ENCODE data around the gene CDYL2.

Gene CDYL2

DNA sequence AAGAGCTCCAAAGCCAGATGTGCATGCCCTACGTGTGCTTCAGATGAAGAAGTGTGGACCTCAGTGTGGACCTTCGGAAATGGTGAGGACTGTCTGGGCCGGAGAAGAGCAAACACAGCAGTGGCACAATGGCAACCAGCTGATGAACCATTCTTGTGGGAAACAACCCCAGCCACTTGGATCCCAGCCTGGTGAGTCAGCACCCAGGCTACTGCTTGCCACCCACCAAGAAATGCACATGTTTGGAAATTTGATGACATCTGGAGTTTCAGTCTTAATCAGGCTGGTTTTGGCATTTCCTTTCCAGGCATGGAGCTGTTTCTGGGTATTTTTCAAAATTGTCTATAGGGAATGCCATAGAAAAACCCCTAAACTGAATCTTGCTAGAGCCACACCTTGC lies 220.9 kb downstream of the CDYL2 start:
- no peak for ATAC-seq
- TF ChIP-seq SNAI2 (CRISPR knock-in tag; IDR thresholded peaks at IDR 0.05) (no peak), ESRRG (CRISPR knock-in tag; IDR thresholded peaks at IDR 0.05) (no peak), OSR1 (CRISPR knock-in tag; IDR thresholded peaks at IDR 0.05) (no peak), TCF4 (CRISPR knock-in tag; IDR thresholded peaks at IDR 0.05; ENCODE audit: borderline replicate concordance) (no peak), TOX (CRISPR knock-in tag; IDR thresholded peaks at IDR 0.05; ENCODE audit: borderline replicate concordance) (no peak), CSDC2 (CRISPR knock-in tag; IDR thresholded peaks at IDR 0.05) (no peak), ZFP3 (CRISPR knock-in tag; IDR thresholded peaks at IDR 0.05) (no peak), ISL1 (CRISPR knock-in tag; IDR thresholded peaks at IDR 0.05) (no peak), ZNF8 (CRISPR knock-in tag; IDR thresholded peaks at IDR 0.05) (no peak), ZC3H10 (CRISPR knock-in tag; IDR thresholded peaks at IDR 0.05) (no peak), GLIS3 (CRISPR knock-in tag; IDR thresholded peaks at IDR 0.05) (no peak), ZNF70 (CRISPR knock-in tag; IDR thresholded peaks at IDR 0.05) (no peak), PPARA (CRISPR knock-in tag; IDR thresholded peaks at IDR 0.05; ENCODE audit: borderline replicate concordance) (no peak), BACH2 (CRISPR knock-in tag; IDR thresholded peaks at IDR 0.05; ENCODE audit: borderline replicate concordance) (no peak), ZNF565 (CRISPR knock-in tag; conservative IDR thresholded peaks at IDR 0.05; ENCODE audit: low read depth) (no peak), RARB (CRISPR knock-in tag; IDR thresholded peaks at IDR 0.05) (no peak)
- TF ChIP-seq, protein P1, sequence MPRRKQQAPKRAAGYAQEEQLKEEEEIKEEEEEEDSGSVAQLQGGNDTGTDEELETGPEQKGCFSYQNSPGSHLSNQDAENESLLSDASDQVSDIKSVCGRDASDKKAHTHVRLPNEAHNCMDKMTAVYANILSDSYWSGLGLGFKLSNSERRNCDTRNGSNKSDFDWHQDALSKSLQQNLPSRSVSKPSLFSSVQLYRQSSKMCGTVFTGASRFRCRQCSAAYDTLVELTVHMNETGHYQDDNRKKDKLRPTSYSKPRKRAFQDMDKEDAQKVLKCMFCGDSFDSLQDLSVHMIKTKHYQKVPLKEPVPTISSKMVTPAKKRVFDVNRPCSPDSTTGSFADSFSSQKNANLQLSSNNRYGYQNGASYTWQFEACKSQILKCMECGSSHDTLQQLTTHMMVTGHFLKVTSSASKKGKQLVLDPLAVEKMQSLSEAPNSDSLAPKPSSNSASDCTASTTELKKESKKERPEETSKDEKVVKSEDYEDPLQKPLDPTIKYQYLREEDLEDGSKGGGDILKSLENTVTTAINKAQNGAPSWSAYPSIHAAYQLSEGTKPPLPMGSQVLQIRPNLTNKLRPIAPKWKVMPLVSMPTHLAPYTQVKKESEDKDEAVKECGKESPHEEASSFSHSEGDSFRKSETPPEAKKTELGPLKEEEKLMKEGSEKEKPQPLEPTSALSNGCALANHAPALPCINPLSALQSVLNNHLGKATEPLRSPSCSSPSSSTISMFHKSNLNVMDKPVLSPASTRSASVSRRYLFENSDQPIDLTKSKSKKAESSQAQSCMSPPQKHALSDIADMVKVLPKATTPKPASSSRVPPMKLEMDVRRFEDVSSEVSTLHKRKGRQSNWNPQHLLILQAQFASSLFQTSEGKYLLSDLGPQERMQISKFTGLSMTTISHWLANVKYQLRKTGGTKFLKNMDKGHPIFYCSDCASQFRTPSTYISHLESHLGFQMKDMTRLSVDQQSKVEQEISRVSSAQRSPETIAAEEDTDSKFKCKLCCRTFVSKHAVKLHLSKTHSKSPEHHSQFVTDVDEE (CRISPR knock-in tag; IDR thresholded peaks at IDR 0.05): no peak
- TF ChIP-seq, protein P2, sequence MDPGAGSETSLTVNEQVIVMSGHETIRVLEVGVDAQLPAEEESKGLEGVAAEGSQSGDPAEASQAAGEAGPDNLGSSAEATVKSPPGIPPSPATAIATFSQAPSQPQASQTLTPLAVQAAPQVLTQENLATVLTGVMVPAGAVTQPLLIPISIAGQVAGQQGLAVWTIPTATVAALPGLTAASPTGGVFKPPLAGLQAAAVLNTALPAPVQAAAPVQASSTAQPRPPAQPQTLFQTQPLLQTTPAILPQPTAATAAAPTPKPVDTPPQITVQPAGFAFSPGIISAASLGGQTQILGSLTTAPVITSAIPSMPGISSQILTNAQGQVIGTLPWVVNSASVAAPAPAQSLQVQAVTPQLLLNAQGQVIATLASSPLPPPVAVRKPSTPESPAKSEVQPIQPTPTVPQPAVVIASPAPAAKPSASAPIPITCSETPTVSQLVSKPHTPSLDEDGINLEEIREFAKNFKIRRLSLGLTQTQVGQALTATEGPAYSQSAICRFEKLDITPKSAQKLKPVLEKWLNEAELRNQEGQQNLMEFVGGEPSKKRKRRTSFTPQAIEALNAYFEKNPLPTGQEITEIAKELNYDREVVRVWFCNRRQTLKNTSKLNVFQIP (CRISPR knock-in tag; IDR thresholded peaks at IDR 0.05; ENCODE audit: borderline replicate concordance, low read depth): no peak
- TF ChIP-seq, protein P3, sequence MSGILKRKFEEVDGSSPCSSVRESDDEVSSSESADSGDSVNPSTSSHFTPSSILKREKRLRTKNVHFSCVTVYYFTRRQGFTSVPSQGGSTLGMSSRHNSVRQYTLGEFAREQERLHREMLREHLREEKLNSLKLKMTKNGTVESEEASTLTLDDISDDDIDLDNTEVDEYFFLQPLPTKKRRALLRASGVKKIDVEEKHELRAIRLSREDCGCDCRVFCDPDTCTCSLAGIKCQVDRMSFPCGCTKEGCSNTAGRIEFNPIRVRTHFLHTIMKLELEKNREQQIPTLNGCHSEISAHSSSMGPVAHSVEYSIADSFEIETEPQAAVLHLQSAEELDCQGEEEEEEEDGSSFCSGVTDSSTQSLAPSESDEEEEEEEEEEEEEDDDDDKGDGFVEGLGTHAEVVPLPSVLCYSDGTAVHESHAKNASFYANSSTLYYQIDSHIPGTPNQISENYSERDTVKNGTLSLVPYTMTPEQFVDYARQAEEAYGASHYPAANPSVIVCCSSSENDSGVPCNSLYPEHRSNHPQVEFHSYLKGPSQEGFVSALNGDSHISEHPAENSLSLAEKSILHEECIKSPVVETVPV (CRISPR knock-in tag; IDR thresholded peaks at IDR 0.05): no peak
- TF ChIP-seq, protein P4, sequence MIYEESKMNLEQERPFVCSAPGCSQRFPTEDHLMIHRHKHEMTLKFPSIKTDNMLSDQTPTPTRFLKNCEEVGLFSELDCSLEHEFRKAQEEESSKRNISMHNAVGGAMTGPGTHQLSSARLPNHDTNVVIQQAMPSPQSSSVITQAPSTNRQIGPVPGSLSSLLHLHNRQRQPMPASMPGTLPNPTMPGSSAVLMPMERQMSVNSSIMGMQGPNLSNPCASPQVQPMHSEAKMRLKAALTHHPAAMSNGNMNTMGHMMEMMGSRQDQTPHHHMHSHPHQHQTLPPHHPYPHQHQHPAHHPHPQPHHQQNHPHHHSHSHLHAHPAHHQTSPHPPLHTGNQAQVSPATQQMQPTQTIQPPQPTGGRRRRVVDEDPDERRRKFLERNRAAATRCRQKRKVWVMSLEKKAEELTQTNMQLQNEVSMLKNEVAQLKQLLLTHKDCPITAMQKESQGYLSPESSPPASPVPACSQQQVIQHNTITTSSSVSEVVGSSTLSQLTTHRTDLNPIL (CRISPR knock-in tag; IDR thresholded peaks at IDR 0.05; ENCODE audit: low read depth): no peak

DNA sequence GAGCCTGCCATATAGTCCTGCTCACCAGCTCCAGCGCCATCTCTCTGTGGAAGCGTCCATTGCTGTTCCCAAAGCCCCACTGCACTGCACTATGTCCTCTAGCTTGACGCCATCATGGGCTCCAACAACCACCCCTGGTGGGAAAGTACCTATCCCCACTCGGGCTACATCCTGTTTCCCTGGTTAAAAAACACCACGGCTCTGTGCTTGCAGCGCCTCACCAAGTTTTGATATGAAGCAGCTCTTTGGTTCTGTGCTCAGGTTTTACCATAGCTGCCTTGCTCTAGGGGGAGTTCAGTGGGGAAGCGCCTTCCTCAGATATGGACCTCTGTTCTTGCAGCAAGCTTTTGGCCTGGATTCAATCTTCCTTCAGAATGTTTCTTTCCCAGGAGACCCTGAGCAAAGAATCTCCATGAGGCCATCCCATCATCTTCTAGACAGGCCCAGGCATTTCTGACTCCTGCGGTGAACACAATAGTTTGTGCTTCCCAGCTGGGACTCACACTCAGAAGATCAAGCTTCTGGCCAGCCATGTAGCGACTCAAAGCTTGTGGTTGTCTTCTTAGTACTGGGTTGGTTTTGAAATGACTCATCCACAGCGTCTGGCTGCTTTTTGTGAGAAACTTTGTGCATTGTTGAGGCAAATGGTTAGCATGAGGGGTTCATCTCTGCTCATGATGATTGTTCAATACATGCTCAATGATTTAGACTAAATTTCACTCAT lies 224.1 kb downstream of the CDYL2 start:
- no peak for ATAC-seq
- TF ChIP-seq, protein P5, sequence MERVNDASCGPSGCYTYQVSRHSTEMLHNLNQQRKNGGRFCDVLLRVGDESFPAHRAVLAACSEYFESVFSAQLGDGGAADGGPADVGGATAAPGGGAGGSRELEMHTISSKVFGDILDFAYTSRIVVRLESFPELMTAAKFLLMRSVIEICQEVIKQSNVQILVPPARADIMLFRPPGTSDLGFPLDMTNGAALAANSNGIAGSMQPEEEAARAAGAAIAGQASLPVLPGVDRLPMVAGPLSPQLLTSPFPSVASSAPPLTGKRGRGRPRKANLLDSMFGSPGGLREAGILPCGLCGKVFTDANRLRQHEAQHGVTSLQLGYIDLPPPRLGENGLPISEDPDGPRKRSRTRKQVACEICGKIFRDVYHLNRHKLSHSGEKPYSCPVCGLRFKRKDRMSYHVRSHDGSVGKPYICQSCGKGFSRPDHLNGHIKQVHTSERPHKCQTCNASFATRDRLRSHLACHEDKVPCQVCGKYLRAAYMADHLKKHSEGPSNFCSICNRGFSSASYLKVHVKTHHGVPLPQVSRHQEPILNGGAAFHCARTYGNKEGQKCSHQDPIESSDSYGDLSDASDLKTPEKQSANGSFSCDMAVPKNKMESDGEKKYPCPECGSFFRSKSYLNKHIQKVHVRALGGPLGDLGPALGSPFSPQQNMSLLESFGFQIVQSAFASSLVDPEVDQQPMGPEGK (CRISPR knock-in tag; IDR thresholded peaks at IDR 0.05; ENCODE audit: borderline replicate concordance): no peak
- TF ChIP-seq ZC3H10 (CRISPR knock-in tag; IDR thresholded peaks at IDR 0.05): no peak
- TF ChIP-seq BACH2 (CRISPR knock-in tag; IDR thresholded peaks at IDR 0.05; ENCODE audit: borderline replicate concordance): no peak
- TF ChIP-seq, protein P4 (CRISPR knock-in tag; IDR thresholded peaks at IDR 0.05; ENCODE audit: low read depth): no peak
- no peak for TF ChIP-seq GLIS3 (CRISPR knock-in tag; IDR thresholded peaks at IDR 0.05)
- TF ChIP-seq ZNF8 (CRISPR knock-in tag; IDR thresholded peaks at IDR 0.05): no peak
- TF ChIP-seq, protein P3 (CRISPR knock-in tag; IDR thresholded peaks at IDR 0.05): no peak
- no peak for TF ChIP-seq RARB (CRISPR knock-in tag; IDR thresholded peaks at IDR 0.05)
- no peak for TF ChIP-seq ARNTL (CRISPR knock-in tag; IDR thresholded peaks at IDR 0.05; ENCODE audit: borderline replicate concordance, low read depth)
- TF ChIP-seq ESRRG (CRISPR knock-in tag; IDR thresholded peaks at IDR 0.05): no peak
- TF ChIP-seq, protein P2 (CRISPR knock-in tag; IDR thresholded peaks at IDR 0.05; ENCODE audit: borderline replicate concordance, low read depth): no peak
- TF ChIP-seq ZFP30 (CRISPR knock-in tag; IDR thresholded peaks at IDR 0.05): no peak
- TF ChIP-seq CSDC2 (CRISPR knock-in tag; IDR thresholded peaks at IDR 0.05): no peak
- TF ChIP-seq OSR1 (CRISPR knock-in tag; IDR thresholded peaks at IDR 0.05): no peak
- TF ChIP-seq ISL1 (CRISPR knock-in tag; IDR thresholded peaks at IDR 0.05): no peak
- TF ChIP-seq ZFP3 (CRISPR knock-in tag; IDR thresholded peaks at IDR 0.05): no peak
- no peak for TF ChIP-seq SNAI2 (CRISPR knock-in tag; IDR thresholded peaks at IDR 0.05)

Measured in SK-N-SH treated with all-trans-retinoic acid at 6 μM for 48 hours (cell line).